Heart right ventricle (tissue), 16 donors: ENCODE results near the gene HSPB9. TPM values are rescaled to one million over a fixed set of nuclear protein-coding genes. Genes with fewer than 3 reads are reported as not detected.

Experiments used
- ATAC-seq, 8 donors: fragments of 200-7000 bp; cut with Tn5 transposase; one replicate each; pipeline ENCODE4 v1.9.1; 2020; ENCODE audit warnings: mild to moderate bottlenecking in 8 of 8, moderate library complexity in 8 of 8, moderate number of reproducible peaks in 1 of 8
- DNase-seq, 2 donors: peaks; one replicate each; pipeline ENCODE4 v3.0.0-alpha.2; 2020
- H3K27ac ChIP-seq, 10 donors: fragments of 200-600 bp; sonication (generic) in 2 of 10; one replicate each; pipeline versions ENCODE4 v1.5.0 to v1.8.0; 2020 to 2022; ENCODE audit warnings: mild to moderate bottlenecking in 3 of 10
- H3K27me3 ChIP-seq, 7 donors: fragments of 200-600 bp; one replicate each; pipeline ENCODE4 v1.8.0; 2021 to 2022; ENCODE audit warnings: mild to moderate bottlenecking in 2 of 7
- H3K36me3 ChIP-seq, 9 donors: fragments of 200-600 bp; sonication (generic) in 1 of 9; one replicate each; pipeline versions ENCODE4 v1.5.0 to v1.8.0; 2020 to 2022; ENCODE audit warnings: mild to moderate bottlenecking in 2 of 9
- H3K4me1 ChIP-seq, 9 donors: fragments of 200-600 bp; sonication (generic) in 1 of 9; one replicate each; pipeline versions ENCODE4 v1.5.0 to v1.8.0; 2020 to 2022; ENCODE audit warnings: mild to moderate bottlenecking in 4 of 9
- H3K4me3 ChIP-seq, 10 donors: fragments of 200-600 bp; sonication (generic) in 2 of 10; one replicate each; pipeline versions ENCODE4 v1.5.0 to v1.8.0; 2020 to 2022; ENCODE audit warnings: mild to moderate bottlenecking in 7 of 10, moderate library complexity in 2 of 10
- H3K9me3 ChIP-seq, 11 donors: fragments of 200-600 bp in 10 of 11; sonication (generic) in 2 of 11; one replicate each; pipeline versions ENCODE4 v1.5.0 to v1.8.0; 2013 to 2022; ENCODE audit warnings: mild to moderate bottlenecking in 2 of 11, control low read depth in 1 of 11, moderate library complexity in 1 of 11
- WGBS, 2 donors: extraction: QIAGEN DNeasy Blood & Tissue Kit; methylation state at CpG; one replicate each; pipeline ENCODE4 v1.1.7; 2013; ENCODE audit warnings: inconsistent platforms in 1 of 2; 5-methylcytosine and 5-hydroxymethylcytosine counted together
- intact Hi-C, 10 donors: fragments of 100-400 bp; cut with DNase I; formaldehyde crosslinking; loops; one replicate each; pipeline versions ENCODE4 v1.11.1 to v1.14.2; 2022
- polyA plus RNA-seq, 2 donors: library from polyadenylated mRNA; stranded (reverse); fragments of 200-250 nt; gene quantifications; one replicate each; pipeline ENCODE4 v1.2.3, GENCODE V29; 2013
- total RNA-seq, 10 donors: library from RNA; stranded (reverse); fragmentation: NEBNext Ultra II Directional in 3 of 10; extraction: Animal tissue kit (Norgen Biotek cat#: 25700) in 3 of 10; gene quantifications; one replicate each; pipeline versions ENCODE4 v1.2.1 to v1.2.4, GENCODE V29; 2021 to 2023
- TF ChIP-seq, protein P1 (sequence below), 9 donors: fragments of 200-600 bp; sonication (generic) in 2 of 9; IDR thresholded peaks; one replicate each; pipeline versions ENCODE4 v1.5.0 to v1.8.0; 2021 to 2022; ENCODE audit warnings: antibody characterized with exemption in 9 of 9, mild to moderate bottlenecking in 5 of 9, moderate library complexity in 1 of 9
- donor health status: Arrhythmogenic right ventricular cardiomyopathy.
- donor health status: ischemic (EF 13 %, LVEDD 7.1; RV severe dilation, severe dysfunction).
- donor health status: healthy with polysubstance abuse.
- donor health status: DM: no; HTN: yes; CAD: no.
- donor health status: DM: no; HTN: no; CAD: no.
- donor health status: ischemic (EF 25% LVEDD 6.9; RV normal size, moderate dysfunction).
- donor health status: ischemic (EF 25% LVEDD 5.7; RV mildly dilated, moderate dysfunction).
- donor health status: healthy.
- donor health status: DM: yes; HTN: yes; CAD: no.
- donor health status: Ischemic cardiomyopathy.
- donor health status: ischemic (EF 35%, LVEDD 5.7; RV mildly dilated, moderate dysfunction).
- donor health status: nonischemic (EF 11% LVEDD 7.7; RV severe dilation, severe dysfunction).
- donor health status: DM: yes; HTN: yes; CAD: no.
- donor health status: PGD.
- donor health status: ischemic (EF 29% LVEDD 5.4; RV normal size, mild dysfunction).
- donor health status: nonischemic (EF 23%, LVEDD 6.1; RV moderate dilation, normal function).

HSPB9 gene
- total and polyA plus RNA-seq, 12 donors: 0.01 to 0.29 (median 0.23) TPM; not detected in 9

DNA sequence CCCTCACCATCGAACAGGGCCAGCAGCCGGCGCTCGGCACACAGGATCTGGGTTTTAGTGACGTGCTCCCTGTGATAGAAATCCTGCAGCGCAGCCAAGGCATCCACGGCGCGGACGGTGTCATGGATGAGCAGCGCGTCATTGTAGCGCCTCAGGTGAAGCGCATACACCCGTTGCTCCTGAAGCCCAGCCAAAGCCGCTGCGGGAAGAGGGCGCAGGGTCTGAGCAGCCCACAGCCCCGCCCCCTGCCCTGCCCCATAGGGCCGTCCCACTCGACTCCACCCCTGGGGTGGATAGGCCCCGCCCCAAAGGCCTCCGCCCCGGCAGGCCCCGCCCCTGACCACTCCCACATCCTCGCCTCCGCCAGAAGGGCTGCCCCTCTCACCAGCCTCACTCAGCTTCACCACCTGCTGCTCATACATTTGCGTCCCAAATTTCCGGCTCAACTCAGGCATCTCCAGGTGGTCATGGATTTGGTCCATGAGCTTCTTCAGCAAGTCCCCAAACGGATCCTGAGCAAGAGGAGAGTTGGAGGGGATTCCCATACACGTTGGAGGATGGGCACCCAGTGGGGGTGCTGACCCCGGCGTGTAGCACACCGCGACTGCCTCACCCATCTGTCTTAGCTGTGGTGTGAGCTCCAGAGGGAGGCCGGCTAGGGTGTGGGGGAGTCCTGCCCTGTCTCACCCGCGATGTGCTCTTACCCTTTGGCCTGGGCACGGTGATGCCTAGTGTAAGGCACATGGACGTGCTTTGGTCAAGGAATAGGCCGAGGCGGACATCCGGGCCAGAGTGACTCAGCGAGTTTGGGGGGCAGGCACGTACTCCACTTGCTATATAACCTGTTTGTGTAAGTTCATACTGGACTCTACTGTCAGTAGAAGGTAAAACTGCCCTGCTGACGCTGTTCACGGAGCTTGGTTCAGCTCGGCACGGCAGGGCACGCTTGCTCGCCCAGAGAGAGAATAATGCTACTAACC, 14.7 kb upstream of the HSPB9 start:
- Histone ChIP-seq H3K9me3 (no peaks in the 10 kb centered on the region), H3K36me3 (peaks cover 0 to 81% (median 0%) of the 10 kb centered on the region in 9 donors), H3K4me3 (peak overlapping the region in 7 of 10 donors; percentile 4 to 49 (median 36)), H3K27me3 (no peaks in the 10 kb centered on the region), H3K27ac (no peak overlapping the region), H3K4me1 (peaks cover 2 to 28% (median 13%) of the 10 kb centered on the region in 9 donors)
- peak; percentile 50 to 90 (median 66) for ATAC-seq
- intact Hi-C loops: loop anchor here in 1 of 10 donors (10.0 kb wide), 1 partner anchor 143 kb away; the partner anchor contains the start of gene CNP
- TF ChIP-seq, protein P1, sequence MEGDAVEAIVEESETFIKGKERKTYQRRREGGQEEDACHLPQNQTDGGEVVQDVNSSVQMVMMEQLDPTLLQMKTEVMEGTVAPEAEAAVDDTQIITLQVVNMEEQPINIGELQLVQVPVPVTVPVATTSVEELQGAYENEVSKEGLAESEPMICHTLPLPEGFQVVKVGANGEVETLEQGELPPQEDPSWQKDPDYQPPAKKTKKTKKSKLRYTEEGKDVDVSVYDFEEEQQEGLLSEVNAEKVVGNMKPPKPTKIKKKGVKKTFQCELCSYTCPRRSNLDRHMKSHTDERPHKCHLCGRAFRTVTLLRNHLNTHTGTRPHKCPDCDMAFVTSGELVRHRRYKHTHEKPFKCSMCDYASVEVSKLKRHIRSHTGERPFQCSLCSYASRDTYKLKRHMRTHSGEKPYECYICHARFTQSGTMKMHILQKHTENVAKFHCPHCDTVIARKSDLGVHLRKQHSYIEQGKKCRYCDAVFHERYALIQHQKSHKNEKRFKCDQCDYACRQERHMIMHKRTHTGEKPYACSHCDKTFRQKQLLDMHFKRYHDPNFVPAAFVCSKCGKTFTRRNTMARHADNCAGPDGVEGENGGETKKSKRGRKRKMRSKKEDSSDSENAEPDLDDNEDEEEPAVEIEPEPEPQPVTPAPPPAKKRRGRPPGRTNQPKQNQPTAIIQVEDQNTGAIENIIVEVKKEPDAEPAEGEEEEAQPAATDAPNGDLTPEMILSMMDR (IDR thresholded peaks at IDR 0.05): no peak
- DNase-seq: peak; percentile 56 to 79
- WGBS, 2 donors: 50 to 62% methylated on average over 51 of the region's 51 CpGs

DNA sequence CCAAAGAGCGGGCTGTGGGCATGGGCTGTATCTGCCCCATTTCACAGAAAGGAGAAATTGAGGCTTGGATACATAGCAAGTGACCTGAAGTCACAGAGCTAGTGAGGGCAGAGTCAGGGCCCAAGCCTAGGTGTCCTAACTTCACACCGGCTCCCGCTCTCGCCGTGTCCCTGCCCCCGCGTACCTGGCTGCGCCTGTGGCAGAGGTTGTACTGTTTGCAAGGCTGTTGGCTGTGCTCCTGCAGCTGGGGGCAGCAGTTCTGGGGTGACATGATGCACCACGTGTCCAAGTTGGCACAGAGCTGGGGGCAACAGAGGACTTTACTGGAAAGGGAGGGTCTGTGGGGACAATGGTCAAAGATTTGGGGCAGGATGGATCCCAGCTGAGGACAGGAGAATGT, 13.5 kb upstream of the HSPB9 start:
- intact Hi-C loops: loop anchor here in 1 of 10 donors (10.0 kb wide), 1 partner anchor 144 kb away; the partner anchor contains the start of gene CNP
- Histone ChIP-seq H3K27ac (no peak overlapping the region), H3K36me3 (peaks cover 0 to 80% (median 0%) of the 10 kb centered on the region in 9 donors), H3K27me3 (no peaks in the 10 kb centered on the region), H3K4me3 (no peak overlapping the region), H3K4me1 (peaks cover 7 to 34% (median 17%) of the 10 kb centered on the region in 9 donors), H3K9me3 (no peaks in the 10 kb centered on the region)
- no peak for ATAC-seq
- TF ChIP-seq, protein P1 (IDR thresholded peaks at IDR 0.05): no peak
- WGBS, 2 donors: 85 to 96% methylated on average over 9 of the region's 9 CpGs
- DNase-seq: no peak

DNA sequence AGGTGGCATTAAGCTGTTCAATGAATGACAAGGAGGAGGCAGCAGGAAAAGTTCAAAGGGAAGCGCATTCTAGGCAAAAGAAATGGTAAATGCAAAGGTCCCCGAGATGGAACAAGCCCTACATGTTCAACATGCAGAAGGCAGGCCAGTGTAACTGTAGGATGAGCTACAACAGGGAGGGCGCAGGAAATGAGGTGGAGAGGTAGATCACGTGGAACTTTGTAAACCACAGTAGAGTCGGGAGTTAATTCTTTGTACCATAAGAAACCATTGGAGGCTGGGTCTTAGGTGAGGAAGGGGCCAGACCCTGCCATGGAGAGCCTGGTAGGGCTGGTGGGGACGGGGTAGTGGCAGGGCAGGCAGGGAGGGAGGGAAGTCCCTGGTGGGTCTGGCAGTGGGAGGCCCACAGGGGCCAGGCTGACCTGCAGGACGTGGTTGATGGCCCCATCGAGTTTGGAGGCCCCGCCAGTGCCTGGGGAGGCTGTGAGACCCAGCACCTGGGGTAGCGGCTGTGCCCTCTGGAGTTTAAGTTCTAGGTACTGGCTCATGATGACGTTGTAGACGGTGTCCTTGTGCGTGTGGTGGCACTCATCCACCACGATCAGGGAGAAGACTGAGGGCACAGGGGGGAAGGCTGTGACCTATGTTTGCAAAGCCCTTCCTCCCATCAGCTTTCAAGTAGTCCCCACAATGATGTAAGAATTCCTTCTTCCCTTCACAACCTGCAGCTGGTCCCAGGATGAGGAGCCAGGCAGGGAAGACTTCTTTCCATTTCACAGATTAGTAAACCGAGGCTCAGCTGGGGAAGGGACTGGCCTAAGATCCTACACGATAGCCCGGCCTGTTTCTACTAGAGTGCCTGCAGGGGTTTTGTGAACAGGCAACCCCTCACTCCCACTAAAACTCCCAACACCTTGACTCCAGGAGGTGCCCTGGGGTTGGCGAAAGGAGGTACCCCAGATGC, 12.0 kb upstream of the HSPB9 start:
- DNase-seq (no peak), ATAC-seq (no peak)
- TF ChIP-seq, protein P1 (IDR thresholded peaks at IDR 0.05): no peak
- Histone ChIP-seq H3K4me3 (no peak overlapping the region), H3K9me3 (no peaks in the 10 kb centered on the region), H3K36me3 (peaks cover 0 to 77% (median 0%) of the 10 kb centered on the region in 9 donors), H3K27me3 (no peaks in the 10 kb centered on the region), H3K4me1 (peaks cover 7 to 34% (median 17%) of the 10 kb centered on the region in 9 donors), H3K27ac (no peak overlapping the region)
- intact Hi-C loops: loop anchor here in 2 of 10 donors (5.0 kb wide), 2 partner anchors 43 to 83 kb away; no protein-coding TSS in a partner anchor
- WGBS, 2 donors: 91 to 92% methylated on average over 18 of the region's 18 CpGs
